ENCODE measurements around the gene DNAH1.

- no peak for TF ChIP-seq CTCF (IDR thresholded peaks at IDR 0.05; ENCODE audit: low read length)
- no peak for TF ChIP-seq EZH2phosphoT487 (IDR thresholded peaks at IDR 0.05; ENCODE audit: low read length)
- no peak for TF ChIP-seq EZH2 (optimal IDR thresholded peaks at IDR 0.05; ENCODE audit: low read depth, low read length)
These were observed 17.9 kb downstream of the DNAH1 start for GRCh38 chr3:52333869-52334557.
